ENCODE results near the gene PNLDC1.
A peak's percentile ranks its signal among the peaks of the same experiment; 100 is the strongest.

PNLDC1 gene, protein sequence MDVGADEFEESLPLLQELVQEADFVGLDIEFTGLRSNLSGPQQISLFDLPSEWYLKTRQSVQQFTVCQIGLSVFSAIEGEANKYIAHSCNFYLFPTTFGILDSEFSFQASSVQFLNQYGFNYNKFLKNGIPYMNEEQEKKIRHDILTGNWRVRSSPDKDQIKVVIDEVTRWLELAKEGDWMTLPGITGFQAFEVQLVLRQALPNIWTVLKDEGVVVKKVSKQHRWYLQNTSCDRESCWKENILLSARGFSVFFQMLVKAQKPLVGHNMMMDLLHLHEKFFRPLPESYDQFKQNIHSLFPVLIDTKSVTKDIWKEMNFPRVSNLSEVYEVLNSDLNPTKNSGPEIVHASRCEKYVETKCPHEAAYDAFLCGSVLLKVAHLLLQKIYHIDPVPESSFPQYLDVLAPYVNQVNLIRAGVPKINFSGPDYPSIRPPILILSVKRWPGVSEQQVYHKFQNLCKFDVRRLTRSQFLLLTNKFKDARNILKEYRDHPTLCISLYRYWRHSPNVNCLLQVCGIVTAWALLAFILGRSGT

DNA sequence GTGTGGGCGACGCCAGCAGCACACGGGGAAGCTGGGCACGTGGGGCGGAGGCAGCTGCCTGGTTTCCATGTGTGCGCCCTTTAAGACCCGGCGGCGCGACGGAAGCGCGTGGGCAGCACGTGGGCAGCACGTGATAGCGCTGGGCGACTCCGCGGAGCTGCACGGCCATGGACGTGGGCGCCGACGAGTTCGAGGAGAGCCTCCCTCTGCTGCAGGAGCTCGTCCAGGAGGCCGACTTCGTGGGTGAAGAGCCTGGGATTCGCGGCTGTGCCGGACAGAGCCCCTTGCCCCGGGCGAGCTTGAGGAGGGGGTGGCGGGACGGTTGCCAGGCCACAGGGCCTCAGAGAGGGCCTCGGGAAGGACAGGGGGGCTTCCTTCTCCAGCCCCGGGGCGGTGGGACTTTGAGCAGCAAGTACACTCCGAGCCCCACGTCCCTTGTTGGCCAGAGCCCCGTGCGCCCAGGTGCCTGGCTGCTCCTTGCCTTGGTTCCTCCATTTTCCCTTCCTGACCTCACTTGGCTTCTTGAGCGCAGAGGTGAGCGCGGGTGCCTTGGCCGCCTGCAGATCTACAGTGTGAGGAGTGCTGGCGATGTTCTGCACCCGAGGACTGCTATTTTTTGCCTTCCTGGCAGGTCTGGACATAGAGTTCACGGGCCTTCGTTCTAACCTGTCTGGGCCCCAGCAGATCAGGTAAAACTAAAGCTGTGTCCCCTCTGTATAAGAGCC lies at the start of gene PNLDC1:
TSS of gene PNLDC1 (plus strand) at position 136 of the 725 bp plus-strand sequence. CDS start at position 168, 32 bp downstream.
- no peak for DNase-seq (ENCODE audit: low read depth)

DNA sequence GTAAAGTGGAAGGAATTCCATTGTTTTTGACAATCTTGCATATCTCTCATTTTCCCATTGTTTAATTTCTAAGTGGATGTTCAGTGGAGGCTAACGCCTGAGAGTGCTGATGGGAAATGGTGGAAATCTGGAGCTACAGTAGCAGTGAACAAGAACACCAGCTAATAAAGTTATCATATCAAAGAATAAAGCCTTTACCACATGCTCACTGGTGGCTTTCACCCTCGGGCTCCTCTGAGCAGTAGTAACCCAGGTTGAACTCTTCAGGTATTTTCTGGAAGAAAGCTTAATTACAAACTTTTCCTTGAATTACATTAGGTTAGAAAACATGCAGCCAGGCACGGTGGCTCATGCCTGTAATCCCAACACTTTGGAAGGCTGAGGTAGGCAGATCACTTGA lies 48.6 kb upstream of the PNLDC1 start:
- DNase-seq (ENCODE audit: low read depth), result no peak

DNA sequence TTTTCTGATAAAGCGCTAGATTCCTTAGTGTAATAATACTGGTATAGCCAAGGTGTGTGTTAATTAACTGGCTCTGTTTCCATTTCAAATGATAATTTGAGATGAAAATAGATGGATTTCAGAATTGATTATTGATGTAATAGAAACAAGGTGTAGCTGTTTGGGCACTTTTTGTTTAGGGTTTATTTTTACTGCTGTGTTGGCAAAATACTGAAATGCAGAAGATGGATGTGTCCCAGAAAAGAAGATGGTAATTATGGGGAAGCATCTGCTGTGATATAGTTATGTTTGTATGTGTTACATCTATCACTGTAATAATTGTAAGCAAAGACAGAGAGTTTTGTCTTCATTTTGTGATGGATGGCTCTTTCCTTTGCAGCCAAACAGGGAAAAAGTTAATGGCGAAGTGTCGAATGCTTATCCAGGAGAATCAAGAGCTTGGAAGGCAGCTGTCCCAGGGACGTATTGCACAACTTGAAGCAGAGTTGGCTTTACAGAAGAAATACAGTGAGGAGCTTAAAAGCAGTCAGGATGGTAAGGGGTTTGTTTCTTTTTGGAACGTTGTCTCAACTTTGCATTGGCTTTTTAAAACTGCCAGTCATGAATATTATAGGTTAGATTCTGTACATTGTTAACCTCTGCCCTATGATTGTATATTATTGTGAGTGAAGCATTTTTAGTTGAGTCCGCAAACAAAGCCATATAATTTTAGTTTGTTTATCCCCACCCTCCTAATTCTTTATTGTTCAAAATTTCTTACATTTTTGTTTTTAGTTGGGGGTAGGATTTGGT lies 46.8 kb upstream of the PNLDC1 start:
- DNase-seq (ENCODE audit: low read depth), result no peak

DNA sequence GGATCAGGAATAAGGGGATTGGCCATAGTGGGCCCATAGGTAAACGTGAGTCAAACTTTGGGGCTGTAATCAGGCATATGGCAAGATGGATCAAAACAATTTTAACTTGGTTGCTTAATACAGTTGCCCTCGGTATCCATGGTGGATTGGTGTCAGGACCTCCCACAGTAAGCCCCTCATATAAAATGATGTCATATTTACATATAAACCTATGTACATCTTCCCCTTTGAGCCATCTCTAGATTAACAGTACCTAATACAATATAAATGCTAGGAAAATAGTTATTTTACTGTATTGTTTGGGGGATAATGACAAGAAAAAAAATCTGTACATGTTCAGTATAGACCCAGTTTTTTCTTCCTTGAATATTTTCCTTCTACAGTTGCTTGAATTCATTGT lies 45.7 kb upstream of the PNLDC1 start:
- no peak for DNase-seq (ENCODE audit: low read depth)

DNA sequence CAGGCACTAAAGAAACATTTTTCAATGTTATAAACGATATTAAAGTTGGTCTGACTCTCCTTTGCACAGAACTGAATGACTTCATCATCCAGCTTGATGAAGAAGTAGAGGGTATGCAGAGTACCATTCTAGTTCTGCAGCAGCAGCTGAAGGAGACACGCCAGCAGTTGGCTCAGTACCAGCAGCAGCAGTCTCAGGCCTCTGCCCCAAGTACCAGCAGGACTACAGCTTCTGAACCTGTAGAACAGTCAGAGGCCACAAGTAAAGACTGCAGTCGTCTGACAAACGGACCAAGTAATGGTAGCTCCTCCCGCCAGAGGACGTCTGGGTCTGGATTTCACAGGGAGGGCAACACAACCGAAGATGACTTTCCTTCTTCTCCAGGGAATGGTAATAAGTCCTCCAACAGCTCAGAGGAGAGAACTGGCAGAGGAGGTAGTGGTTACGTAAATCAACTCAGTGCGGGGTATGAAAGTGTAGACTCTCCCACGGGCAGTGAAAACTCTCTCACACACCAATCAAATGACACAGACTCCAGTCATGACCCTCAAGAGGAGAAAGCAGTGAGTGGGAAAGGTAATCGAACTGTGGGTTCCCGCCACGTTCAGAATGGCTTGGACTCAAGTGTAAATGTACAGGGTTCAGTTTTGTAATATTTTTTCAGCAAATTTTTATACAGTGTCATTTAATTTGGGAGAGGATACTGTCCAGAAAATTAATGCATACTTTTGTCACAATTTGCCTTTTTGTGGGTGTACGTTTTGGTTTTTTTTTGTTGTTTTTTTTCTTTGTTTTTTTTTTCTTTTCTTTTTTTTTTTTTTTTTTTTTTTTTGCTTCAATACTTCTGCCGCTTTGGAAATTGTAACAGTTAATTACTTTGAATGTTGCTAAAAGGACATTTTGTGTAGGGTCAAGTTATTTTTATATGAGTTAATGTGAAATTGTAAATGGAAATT lies 44.8 kb upstream of the PNLDC1 start:
- DNase-seq (ENCODE audit: low read depth), result no peak

DNA sequence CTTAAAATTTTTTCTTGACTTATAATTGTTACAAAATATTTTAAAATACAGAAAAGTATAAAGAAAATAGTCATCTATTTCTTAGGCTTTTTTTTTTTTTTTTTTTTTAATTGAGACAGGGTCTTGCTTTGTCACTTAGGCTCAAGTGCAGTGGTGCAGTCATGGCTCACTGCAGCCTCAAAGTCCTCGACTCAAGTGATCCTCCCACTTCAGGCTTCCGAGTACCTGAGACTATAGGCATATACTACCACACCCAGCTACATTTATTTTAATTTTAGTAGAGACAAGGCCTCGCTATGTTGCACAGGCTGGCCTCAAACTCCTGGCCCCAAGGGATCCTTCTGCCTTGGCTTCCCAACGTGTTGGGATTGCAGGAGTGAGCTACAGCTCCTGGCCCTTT lies 43.6 kb upstream of the PNLDC1 start:
- no peak for DNase-seq (ENCODE audit: low read depth)

DNA sequence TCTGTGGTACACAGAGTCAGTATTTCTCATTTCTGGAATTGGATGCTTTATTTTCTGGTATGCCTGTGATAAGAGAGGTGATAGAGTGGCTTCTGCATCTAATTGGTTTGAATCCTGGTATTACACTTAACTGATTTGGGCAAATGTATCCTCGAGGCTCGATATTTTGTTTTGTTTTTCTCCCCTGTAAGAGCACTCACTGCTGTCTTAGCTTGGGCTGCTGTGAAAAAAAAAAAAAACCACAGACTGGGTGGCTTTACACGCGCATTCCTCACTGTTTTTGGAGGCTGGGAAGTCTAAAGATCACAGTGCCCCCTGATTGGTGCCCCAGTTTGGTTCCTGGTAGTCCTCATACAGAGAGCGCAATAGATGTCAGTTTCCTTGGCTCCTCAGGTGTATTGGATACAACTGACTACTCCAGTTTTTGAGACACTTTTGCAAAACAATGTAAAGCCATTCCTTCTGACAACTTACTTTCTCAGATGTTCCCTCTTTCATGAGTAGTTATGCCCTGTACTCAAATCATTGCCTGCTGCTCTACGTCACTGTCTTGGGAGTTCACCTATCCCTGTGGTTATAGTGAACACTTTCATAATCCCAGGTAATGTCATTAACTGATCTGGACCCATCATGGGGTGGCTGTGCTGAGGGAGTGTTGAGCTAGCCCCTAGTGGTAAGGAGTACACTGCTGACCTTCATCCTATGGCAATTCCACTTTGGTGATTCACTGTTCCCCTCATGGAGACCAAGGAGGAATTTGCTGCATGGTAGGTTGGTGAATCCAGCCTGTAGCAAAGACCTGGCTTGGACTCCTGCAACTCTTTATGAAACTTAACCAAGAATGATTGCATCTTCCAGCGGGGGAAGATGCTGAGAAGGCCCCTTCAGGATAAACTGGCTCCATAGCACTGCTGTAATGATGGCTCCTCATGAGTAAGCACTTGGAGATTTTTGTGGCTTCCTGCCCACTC lies 41.8 kb upstream of the PNLDC1 start:
- DNase-seq (ENCODE audit: low read depth), result no peak

DNA sequence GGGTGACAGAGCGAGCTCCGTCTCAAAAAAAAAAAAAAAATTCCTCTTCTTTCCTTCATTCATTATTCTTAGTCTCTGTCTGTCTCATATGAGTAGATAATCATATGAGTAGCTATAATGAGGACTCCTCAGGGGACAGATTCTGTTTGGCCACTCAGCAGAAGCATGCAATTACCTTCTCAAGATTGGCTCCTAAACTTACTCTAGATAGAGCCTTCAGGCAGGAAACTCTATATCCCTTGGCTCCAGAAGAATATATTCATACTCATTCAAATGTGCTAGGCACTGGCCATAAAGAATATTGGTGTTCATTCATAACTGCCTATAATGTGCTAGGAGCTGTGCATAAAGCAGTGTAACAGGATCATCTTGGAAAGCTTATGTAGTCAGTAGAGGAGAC lies 40.4 kb upstream of the PNLDC1 start:
- no peak for DNase-seq (ENCODE audit: low read depth)

DNA sequence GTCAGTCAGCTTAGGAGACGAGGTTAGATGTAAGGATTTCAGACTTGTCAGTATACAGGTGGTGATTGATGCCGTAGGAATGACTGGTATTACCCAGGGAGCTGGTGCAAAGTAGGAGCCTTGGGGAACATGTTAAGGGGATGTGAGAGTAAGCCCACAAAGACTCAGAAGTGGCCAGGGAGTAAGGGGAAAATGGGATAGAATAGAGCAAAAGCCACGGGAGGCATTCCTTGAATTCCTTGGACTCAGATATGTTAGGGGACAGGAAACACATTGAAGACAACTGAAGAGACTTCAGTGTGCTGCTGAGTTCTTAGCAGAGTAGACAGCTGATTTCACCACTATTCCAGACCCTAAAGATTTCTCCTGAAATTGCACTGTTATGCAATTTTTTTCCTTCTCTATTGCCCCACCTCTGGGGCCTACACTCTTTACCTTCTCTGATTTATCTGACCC lies 39.4 kb upstream of the PNLDC1 start:
- no peak for DNase-seq (ENCODE audit: low read depth)

DNA sequence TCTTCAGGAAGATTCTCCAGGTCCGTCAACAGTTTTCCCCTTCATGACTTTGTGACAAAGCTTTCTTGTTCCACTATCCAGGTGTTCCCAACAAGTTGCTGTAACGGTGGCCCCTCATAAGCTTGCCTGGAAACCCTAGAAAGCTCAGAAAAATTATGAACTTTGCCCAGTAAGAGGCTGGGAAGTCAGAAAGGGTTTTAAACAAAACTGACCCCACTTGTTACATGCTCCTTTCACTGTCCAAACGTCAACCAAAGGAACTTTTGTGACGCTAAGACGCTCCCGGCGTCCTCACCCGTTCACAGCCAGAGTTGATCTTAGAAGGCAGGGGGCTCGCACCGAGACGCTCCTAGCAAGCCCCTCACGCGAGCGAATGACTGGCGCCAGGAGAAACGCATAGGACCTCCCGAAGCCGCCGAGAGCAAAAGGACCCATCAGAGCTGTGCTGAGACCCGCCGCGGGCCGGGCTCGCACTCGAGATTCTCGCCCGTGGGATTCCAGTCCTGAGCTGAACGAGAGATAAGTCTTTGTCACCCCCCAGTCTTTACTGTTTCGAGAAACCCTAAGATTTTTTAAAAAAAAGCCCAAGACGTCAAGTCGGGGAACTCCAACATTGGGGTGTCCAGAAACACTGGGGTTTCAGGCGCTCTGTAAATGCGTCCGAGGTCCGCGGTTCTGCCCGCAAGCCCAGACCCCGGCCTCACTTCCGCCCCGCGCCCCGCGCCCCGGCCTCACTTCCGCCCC lies 38.8 kb upstream of the PNLDC1 start:
- no peak for DNase-seq (ENCODE audit: low read depth)

DNA sequence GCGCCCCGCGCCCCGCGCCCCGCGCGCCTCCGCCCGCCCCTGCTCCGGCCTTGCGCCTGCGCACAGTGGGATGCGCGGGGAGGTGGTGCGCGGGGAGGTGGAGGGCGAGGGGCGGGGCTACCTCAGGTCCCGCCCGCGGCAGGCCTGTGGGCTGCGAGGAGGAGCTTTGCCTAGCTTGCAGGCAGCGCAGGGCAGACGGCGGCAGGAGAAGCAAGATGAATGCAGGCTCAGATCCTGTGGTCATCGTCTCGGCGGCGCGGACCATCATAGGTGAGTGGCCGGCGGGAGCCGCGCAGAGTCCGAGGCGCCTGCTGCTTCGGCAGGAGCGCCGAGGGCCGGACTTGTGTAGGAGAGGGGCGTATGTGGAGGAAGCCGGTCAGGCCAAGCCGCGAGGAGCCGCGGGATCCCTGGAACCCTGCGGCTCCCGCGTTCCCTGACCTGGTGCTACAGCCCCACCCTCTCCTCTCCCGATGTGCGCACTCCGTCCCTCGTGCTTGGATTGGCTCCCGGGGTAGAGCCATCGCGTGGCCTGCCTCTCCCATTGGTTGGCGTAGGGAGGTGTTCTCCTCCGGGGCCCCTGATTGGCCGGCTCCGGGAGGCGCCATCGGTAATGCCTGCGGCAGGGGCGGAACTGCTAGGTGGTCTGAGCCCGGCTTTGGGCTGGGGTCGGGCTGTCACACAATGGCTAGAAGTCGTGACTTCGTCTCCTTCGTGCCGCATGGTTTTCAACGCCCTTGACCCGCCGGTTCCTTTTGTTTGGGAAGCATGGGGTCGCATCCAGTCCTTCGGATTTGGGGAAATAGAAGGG lies 38.0 kb upstream of the PNLDC1 start, which contains the start of gene ACAT2:
TSS of gene ACAT2 (plus strand) at position 173 of the 808 bp plus-strand sequence. CDS start at position 216, 43 bp downstream.
- DNase-seq (ENCODE audit: low read depth), result peak; percentile 84

DNA sequence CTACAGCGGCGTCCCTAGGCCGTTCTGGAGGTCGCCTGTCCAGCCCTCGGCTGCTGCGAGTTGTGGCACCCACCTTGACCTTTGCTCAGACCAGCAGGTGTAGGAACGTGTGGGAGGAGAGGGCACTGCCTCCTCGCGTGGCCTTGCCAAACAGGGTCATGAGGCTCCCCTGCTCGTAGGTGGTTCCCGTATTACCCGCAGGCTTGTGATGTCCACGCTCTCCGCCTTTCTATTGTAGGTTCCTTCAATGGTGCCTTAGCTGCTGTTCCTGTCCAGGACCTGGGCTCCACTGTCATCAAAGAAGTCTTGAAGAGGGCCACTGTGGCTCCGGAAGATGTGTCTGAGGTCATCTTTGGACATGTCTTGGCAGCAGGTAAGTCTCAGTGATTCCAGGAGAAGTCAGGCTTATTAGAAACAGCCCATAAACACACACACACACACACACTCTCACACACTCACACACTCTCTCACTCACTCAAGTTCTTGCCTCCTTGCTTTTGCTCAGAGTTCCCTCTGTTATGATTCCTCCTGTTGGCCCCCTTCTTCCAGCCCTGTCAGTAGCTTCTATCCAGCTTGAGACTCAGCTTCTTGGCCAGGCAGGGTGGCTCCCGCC lies 37.3 kb upstream of the PNLDC1 start:
- DNase-seq (ENCODE audit: low read depth), result peak; percentile 4

DNA sequence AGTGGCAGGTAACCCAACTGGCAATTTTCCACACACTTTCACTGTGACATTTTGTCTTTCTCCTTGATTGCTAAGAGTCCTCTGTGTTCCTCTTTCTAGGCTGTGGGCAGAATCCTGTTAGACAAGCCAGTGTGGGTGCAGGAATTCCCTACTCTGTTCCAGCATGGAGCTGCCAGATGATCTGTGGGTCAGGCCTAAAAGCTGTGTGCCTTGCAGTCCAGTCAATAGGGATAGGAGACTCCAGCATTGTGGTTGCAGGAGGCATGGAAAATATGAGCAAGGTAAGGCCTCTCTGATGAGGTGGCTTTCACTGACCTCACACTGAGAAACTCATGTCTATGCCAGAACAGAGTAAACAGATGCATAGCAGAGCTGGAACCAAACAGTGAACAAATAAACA lies 33.2 kb upstream of the PNLDC1 start:
- DNase-seq (ENCODE audit: low read depth), result no peak

DNA sequence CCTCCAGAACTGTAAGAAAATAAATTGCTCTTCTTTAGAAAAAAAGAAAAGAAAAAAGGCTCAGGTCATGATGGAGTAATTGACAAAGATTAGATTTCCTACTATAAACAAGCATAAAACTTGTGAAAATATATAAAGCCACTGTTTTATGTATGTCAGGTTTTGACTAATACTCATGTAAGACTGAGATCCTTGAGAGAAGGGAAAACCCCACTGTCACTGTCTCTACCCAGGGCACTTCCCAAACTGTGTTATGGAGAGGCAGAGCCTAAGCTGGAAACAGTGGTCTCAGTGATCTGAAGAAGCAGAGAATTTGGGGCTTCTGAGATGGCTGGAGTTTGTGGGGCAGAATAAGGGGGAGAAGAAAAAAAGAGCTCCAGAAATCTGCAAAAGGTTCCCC lies 30.6 kb upstream of the PNLDC1 start:
- no peak for DNase-seq (ENCODE audit: low read depth)

DNA sequence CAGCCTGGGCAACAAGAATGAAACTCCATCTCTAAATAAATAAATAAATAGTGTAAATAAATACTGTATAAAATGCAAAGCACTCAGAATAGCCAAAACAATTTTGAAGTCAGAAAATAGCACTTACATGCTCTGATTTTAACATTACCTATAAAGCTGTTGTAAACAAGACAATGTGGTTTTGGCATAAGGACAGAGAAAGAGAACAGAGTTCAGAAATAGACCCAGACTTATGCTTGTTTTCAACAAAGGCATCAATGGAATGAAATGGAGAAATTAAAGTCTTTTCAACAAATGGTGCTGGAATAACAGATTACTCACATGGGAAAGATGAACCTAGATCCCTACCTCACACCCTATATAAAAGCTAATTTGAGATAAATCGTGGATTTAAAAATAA lies 27.9 kb upstream of the PNLDC1 start:
- DNase-seq (ENCODE audit: low read depth), result no peak

DNA sequence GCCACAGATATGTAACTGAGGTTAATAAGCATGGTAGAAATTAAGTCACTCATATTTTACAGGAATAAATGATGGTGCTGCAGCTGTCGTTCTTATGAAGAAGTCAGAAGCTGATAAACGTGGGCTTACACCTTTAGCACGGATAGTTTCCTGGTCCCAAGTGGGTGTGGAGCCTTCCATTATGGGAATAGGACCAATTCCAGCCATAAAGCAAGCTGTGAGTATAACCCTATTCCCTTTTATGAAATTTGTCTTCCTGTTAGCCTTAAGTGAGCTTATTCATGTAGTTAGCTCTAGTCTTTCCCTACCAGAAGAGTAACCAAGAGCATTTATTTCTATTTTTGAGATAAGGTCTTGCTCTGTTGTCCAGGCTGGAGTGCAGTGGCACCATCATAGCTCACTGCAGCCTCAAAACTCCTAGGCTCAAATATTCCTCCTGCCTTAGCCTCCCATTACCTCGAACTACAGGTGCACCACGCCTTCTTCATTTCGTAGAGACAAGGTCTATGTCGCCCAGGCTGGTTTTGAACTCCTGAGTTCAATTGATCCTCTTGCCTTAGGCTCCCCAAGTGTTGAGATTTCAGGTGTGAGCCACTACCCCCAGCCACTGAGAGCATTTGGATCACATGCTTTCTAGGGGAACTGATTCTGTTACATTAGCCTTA lies 22.7 kb upstream of the PNLDC1 start:
- no peak for DNase-seq (ENCODE audit: low read depth)

DNA sequence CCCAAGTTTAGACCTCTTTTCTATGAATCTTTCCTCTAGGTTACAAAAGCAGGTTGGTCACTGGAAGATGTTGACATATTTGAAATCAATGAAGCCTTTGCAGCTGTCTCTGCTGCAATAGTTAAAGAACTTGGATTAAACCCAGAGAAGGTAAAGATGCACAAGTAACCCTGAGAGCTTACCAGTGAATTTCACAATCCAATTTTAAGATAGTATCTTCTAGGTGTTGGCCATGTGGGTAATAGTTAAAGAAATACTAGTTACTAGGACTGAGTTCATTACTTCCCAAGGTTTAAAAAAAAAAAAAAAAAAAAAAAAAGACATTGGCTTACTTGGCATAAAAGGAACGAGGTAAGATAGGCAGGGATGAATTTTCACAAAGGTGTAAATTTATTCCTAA lies 21.9 kb upstream of the PNLDC1 start:
- DNase-seq (ENCODE audit: low read depth), result no peak

Measured in activated gamma-delta T cell treated with anti-CD3 and anti-CD28 coated beads, Interleukin-2, amount 50 U/mL, for 16 hours (primary cell).